ENCODE measurements around the gene ERMAP. TPM values are rescaled to one million over a fixed set of nuclear protein-coding genes. Genes with fewer than 3 reads are reported as not detected.

The ERMAP gene
- total and polyA plus RNA-seq, 10 of the 15 experiments (the other 5 are each of a cell fraction or from before 2014, with no cell fraction given), result 1.4 to 6.8 (median 4.1) TPM

- H2AFZ ChIP-seq (ENCODE audit: control insufficient read depth, low read depth, low read length), result peak overlapping the region; percentile 76
These were observed 30.2 kb downstream of the ERMAP start for GRCh38 chr1:42847111-42847595.

GRCh38 chr1:42847721-42848460 lies 31.0 kb downstream of the ERMAP start:
- in situ Hi-C loops (cut with MboI) (no loop called here), intact Hi-C loops (cut with micrococcal nuclease; ENCODE audit: unreplicated experiment) (loop anchor here (5.0 kb wide), 1 partner anchor 81 kb away; the partner anchor contains the start of genes C1orf50 and P3H1)
- ChIA-PET SMC1A (ENCODE audit: uncharacterized antibody, unreplicated experiment) (interaction anchor here (0.9 to 3.8 kb wide), 12 partner anchors 8 to 226 kb away, joined by 3 to 27 read pairs (median 4); partner anchors contain the start of genes ERMAP and SVBP), POLR2A (interaction anchor here (1.0 to 4.8 kb wide), 7 partner anchors 9 to 165 kb away, joined by 3 to 53 read pairs (median 5); partner anchors contain the start of genes C1orf50, P3H1 and YBX1), CTCF (interaction anchor here (0.8 to 3.4 kb wide), 13 partner anchors 9 to 226 kb away, joined by 3 to 21 read pairs (median 5); partner anchors contain the start of genes C1orf50, P3H1 and SVBP), RAD21 (ENCODE audit: unreplicated experiment) (interaction anchor here (0.6 to 3.5 kb wide), 12 partner anchors 10 to 226 kb away, joined by 3 to 18 read pairs (median 5); partner anchors contain the start of genes C1orf50, ERMAP, P3H1 and SVBP)
- no peaks in the 10 kb centered on the region for H3K27me3 ChIP-seq (replicated peaks in 1 of 2; ENCODE audit: control insufficient read depth in 2 of 2, insufficient read depth in 2 of 2, low read length in 1 of 2)
- no peaks in the 10 kb centered on the region; the same call in 1 of the 3 replicates for H3K9me3 ChIP-seq (replicated peaks; ENCODE audit: control insufficient read depth, insufficient read depth, low read length)
- peak overlapping the region; percentile 88 for H3K9ac ChIP-seq (ENCODE audit: control insufficient read depth, insufficient read depth, low read length)
- no peak for ATAC-seq
- H3K4me3 ChIP-seq, result peak overlapping the region; percentile 97
- DNase-seq (ENCODE audit: low read depth, low spot score), result no peak
- no peak for FAIRE-seq
- no TSS peak for BruUV-seq (replicated peaks)
- no peak overlapping the region for H2AFZ ChIP-seq (ENCODE audit: control insufficient read depth, low read depth, low read length)
- WGBS (ENCODE audit: insufficient coverage, insufficient replicate concordance, low lambda C conversion rate, missing lambda C conversion rate), result 1% methylated on average over 6 of the region's 6 CpGs
- TF ChIP-seq ATF2 (IDR thresholded peaks at IDR 0.05; ENCODE audit: low read length) (no peak), JUNB (IDR thresholded peaks at IDR 0.05) (peak; percentile 68), GATAD2B (conservative IDR thresholded peaks at IDR 0.05; ENCODE audit: low read depth) (no peak), NFIC (IDR thresholded peaks at IDR 0.05; ENCODE audit: low read depth, low read length) (peak; percentile 24; the same call in 1 of the 2 replicates), SMAD1 (IDR thresholded peaks at IDR 0.05; ENCODE audit: low read depth, partially characterized antibody) (no peak), CREB1 (IDR thresholded peaks at IDR 0.05; ENCODE audit: low read depth) (0 out of 2 replicates have a peak, but pooled peaks have one; percentile 25)
- H3K27ac ChIP-seq (ENCODE audit: control insufficient read depth, insufficient read depth), result peak overlapping the region; percentile 78
- H3K79me2 ChIP-seq (ENCODE audit: control insufficient read depth, insufficient read depth, low read length), result peaks cover 30% of the 10 kb centered on the region
- H3K36me3 ChIP-seq (ENCODE audit: control insufficient read depth in 2 of 2, insufficient read depth in 2 of 2, low read length in 1 of 2), result peaks cover 8 to 10% of the 10 kb centered on the region in 2 experiments; a peak in 3 of 4 replicates
- H3K4me1 ChIP-seq (ENCODE audit: control insufficient read depth, insufficient read depth, low read length), result peaks cover 6% of the 10 kb centered on the region; the same call in 1 of the 2 replicates
- no peaks in the 10 kb centered on the region for H4K20me1 ChIP-seq (ENCODE audit: control insufficient read depth, insufficient read depth)
- H3K4me2 ChIP-seq (ENCODE audit: control insufficient read depth, insufficient read depth), result peak overlapping the region; percentile 97

More at GRCh38 chr1:42847111-42847595, 30.2 kb downstream of the ERMAP start:
- DNase-seq (ENCODE audit: low read depth, low spot score) (no peak), ATAC-seq (peak; percentile 18; the same call in 2 of the 3 replicates), FAIRE-seq (peak; percentile 88)
- CTCF ChIA-PET, result interaction anchor here (0.8 to 3.4 kb wide), 21 partner anchors 9 to 351 kb away, joined by 3 to 21 read pairs (median 5); partner anchors contain the start of genes C1orf50, ERMAP, P3H1 and PPIH
- peak overlapping the region; percentile 97 for H3K4me3 ChIP-seq
- BruUV-seq (replicated peaks), result no TSS peak
- in situ Hi-C loops (cut with MboI), result no loop called here
- H3K36me3 ChIP-seq (ENCODE audit: control insufficient read depth in 2 of 2, insufficient read depth in 2 of 2, low read length in 1 of 2), result peaks cover 8 to 10% of the 10 kb centered on the region in 2 experiments; a peak in 3 of 4 replicates
- SMC1A ChIA-PET (ENCODE audit: uncharacterized antibody, unreplicated experiment), result interaction anchor here (1.0 to 3.8 kb wide), 17 partner anchors 7 to 351 kb away, joined by 3 to 27 read pairs (median 4); partner anchors contain the start of genes ERMAP and SVBP
- peak overlapping the region; percentile 88 for H3K9ac ChIP-seq (ENCODE audit: control insufficient read depth, insufficient read depth, low read length)
- H3K4me2 ChIP-seq (ENCODE audit: control insufficient read depth, insufficient read depth), result peak overlapping the region; percentile 97
- TF ChIP-seq EP300 (IDR thresholded peaks at IDR 0.05; ENCODE audit: borderline replicate concordance in 1 of 2, control insufficient read depth in 1 of 2, low read depth in 2 of 2, low read length in 2 of 2) (no peak), HDGF (IDR thresholded peaks at IDR 0.05) (peak; percentile 38; the same call in 1 of the 2 replicates), ATF7 (IDR thresholded peaks at IDR 0.05; ENCODE audit: low read depth) (no peak)
- H3K27me3 ChIP-seq (replicated peaks in 1 of 2; ENCODE audit: control insufficient read depth in 2 of 2, insufficient read depth in 2 of 2, low read length in 1 of 2), result no peaks in the 10 kb centered on the region
- H4K20me1 ChIP-seq (ENCODE audit: control insufficient read depth, insufficient read depth), result no peaks in the 10 kb centered on the region
- WGBS (ENCODE audit: insufficient coverage, insufficient replicate concordance, low lambda C conversion rate, missing lambda C conversion rate), result under 1% methylated on average over 6 of the region's 6 CpGs
- RAD21 ChIA-PET (ENCODE audit: unreplicated experiment), result interaction anchor here (0.9 to 3.5 kb wide), 12 partner anchors 26 to 226 kb away, joined by 3 to 19 read pairs (median 6); partner anchors contain the start of genes C1orf50, ERMAP, P3H1 and SVBP
- peak overlapping the region; percentile 78 for H3K27ac ChIP-seq (ENCODE audit: control insufficient read depth, insufficient read depth)
- H3K9me3 ChIP-seq (replicated peaks; ENCODE audit: control insufficient read depth, insufficient read depth, low read length), result no peaks in the 10 kb centered on the region; the same call in 1 of the 3 replicates
- peaks cover 30% of the 10 kb centered on the region for H3K79me2 ChIP-seq (ENCODE audit: control insufficient read depth, insufficient read depth, low read length)
- intact Hi-C loops (cut with micrococcal nuclease; ENCODE audit: unreplicated experiment), result loop anchor here (5.0 kb wide), 1 partner anchor 80 kb away; the partner anchor contains the start of genes C1orf50 and P3H1
- POLR2A ChIA-PET, result interaction anchor here (1.0 to 4.8 kb wide), 10 partner anchors 9 to 164 kb away, joined by 3 to 53 read pairs (median 5); partner anchors contain the start of genes C1orf50, ERMAP, P3H1 and SVBP
- H3K4me1 ChIP-seq (ENCODE audit: control insufficient read depth, insufficient read depth, low read length), result peaks cover under 1% of the 10 kb centered on the region; the same call in 1 of the 2 replicates
